Measurements from ENCODE around the gene GLT6D1. TPM values are rescaled to one million over a fixed set of nuclear protein-coding genes. Genes with fewer than 3 reads are reported as not detected.

The GLT6D1 gene
- polyA plus RNA-seq, 1 donor, result not detected

- no CpG with 5 or more reads among the region's 32 CpGs for WGBS (ENCODE audit: insufficient coverage, low lambda C conversion rate)
- DNase-seq, result no peak
- no peaks in the 10 kb centered on the region for H3K4me1 ChIP-seq (ENCODE audit: control insufficient read depth, insufficient read depth, low read length)
- H3K27ac ChIP-seq (ENCODE audit: low read length), result no peak overlapping the region
- no peaks in the 10 kb centered on the region for H3K36me3 ChIP-seq (ENCODE audit: control insufficient read depth, insufficient read depth, low read length)
- H3K4me3 ChIP-seq (ENCODE audit: low read length), result no peak overlapping the region
- no peaks in the 10 kb centered on the region for H3K27me3 ChIP-seq (ENCODE audit: control insufficient read depth, insufficient read depth, low read length)
- no peaks in the 10 kb centered on the region for H3K9me3 ChIP-seq (ENCODE audit: control insufficient read depth, low read depth, low read length)
Observed at GRCh38 chr9:135664801-135665794, 25.8 kb upstream of the GLT6D1 start.

- DNase-seq, result no peak
- Histone ChIP-seq H3K4me1 (ENCODE audit: control insufficient read depth, insufficient read depth, low read length) (no peaks in the 10 kb centered on the region), H3K9me3 (ENCODE audit: control insufficient read depth, low read depth, low read length) (no peaks in the 10 kb centered on the region), H3K36me3 (ENCODE audit: control insufficient read depth, insufficient read depth, low read length) (no peaks in the 10 kb centered on the region), H3K4me3 (ENCODE audit: low read length) (no peak overlapping the region), H3K27me3 (ENCODE audit: control insufficient read depth, insufficient read depth, low read length) (no peaks in the 10 kb centered on the region), H3K27ac (ENCODE audit: low read length) (no peak overlapping the region)
- no CpG with 5 or more reads among the region's 10 CpGs for WGBS (ENCODE audit: insufficient coverage, low lambda C conversion rate)
Observed at GRCh38 chr9:135664266-135664665, 24.9 kb upstream of the GLT6D1 start.

GRCh38 chr9:135663857-135664256 is 24.5 kb upstream of the GLT6D1 start:
- Histone ChIP-seq H3K4me1 (ENCODE audit: control insufficient read depth, insufficient read depth, low read length) (no peaks in the 10 kb centered on the region), H3K27me3 (ENCODE audit: control insufficient read depth, insufficient read depth, low read length) (no peaks in the 10 kb centered on the region), H3K9me3 (ENCODE audit: control insufficient read depth, low read depth, low read length) (no peaks in the 10 kb centered on the region), H3K27ac (ENCODE audit: low read length) (no peak overlapping the region), H3K36me3 (ENCODE audit: control insufficient read depth, insufficient read depth, low read length) (no peaks in the 10 kb centered on the region), H3K4me3 (ENCODE audit: low read length) (no peak overlapping the region)
- WGBS (ENCODE audit: insufficient coverage, low lambda C conversion rate), result no CpG with 5 or more reads among the region's 12 CpGs
- DNase-seq, result no peak

GRCh38 chr9:135663451-135663770 is 24.1 kb upstream of the GLT6D1 start:
- WGBS (ENCODE audit: insufficient coverage, low lambda C conversion rate), result no CpG with 5 or more reads among the region's 3 CpGs
- Histone ChIP-seq H3K9me3 (ENCODE audit: control insufficient read depth, low read depth, low read length) (no peaks in the 10 kb centered on the region), H3K4me3 (ENCODE audit: low read length) (no peak overlapping the region), H3K27ac (ENCODE audit: low read length) (no peak overlapping the region), H3K4me1 (ENCODE audit: control insufficient read depth, insufficient read depth, low read length) (no peaks in the 10 kb centered on the region), H3K27me3 (ENCODE audit: control insufficient read depth, insufficient read depth, low read length) (no peaks in the 10 kb centered on the region), H3K36me3 (ENCODE audit: control insufficient read depth, insufficient read depth, low read length) (no peaks in the 10 kb centered on the region)
- DNase-seq, result no peak

GRCh38 chr9:135662758-135663450 is 23.6 kb upstream of the GLT6D1 start, which contains the start of gene LCN9:
Gene LCN9 (plus strand): TSS chr9:135663309. CDS start chr9:135663322, 13 bp downstream.
- Histone ChIP-seq H3K4me3 (ENCODE audit: low read length) (no peak within 1 kb of the TSS), H3K36me3 (ENCODE audit: control insufficient read depth, insufficient read depth, low read length) (no peaks in the 10 kb centered on the region), H3K9me3 (ENCODE audit: control insufficient read depth, low read depth, low read length) (no peaks in the 10 kb centered on the region), H3K27me3 (ENCODE audit: control insufficient read depth, insufficient read depth, low read length) (no peaks in the 10 kb centered on the region), H3K27ac (ENCODE audit: low read length) (no peak within 1 kb of the TSS), H3K4me1 (ENCODE audit: control insufficient read depth, insufficient read depth, low read length) (no peaks in the 10 kb centered on the region)
- WGBS (ENCODE audit: insufficient coverage, low lambda C conversion rate), result no CpG with 5 or more reads among the region's 25 CpGs
- peak in 1 of 2 donors; percentile 6 for DNase-seq

- WGBS (ENCODE audit: insufficient coverage, low lambda C conversion rate), result no CpG with 5 or more reads among the region's 19 CpGs
- no peaks in the 10 kb centered on the region for H3K27me3 ChIP-seq (ENCODE audit: control insufficient read depth, insufficient read depth, low read length)
Observed at GRCh38 chr9:135661816-135662560, 22.6 kb upstream of the GLT6D1 start.

GRCh38 chr9:135660407-135660806 is 21.1 kb upstream of the GLT6D1 start:
- no peaks in the 10 kb centered on the region for H3K36me3 ChIP-seq (ENCODE audit: control insufficient read depth, insufficient read depth, low read length)
- H3K27ac ChIP-seq (ENCODE audit: low read length), result no peak overlapping the region
- no peak overlapping the region for H3K4me3 ChIP-seq (ENCODE audit: low read length)
- no peaks in the 10 kb centered on the region for H3K4me1 ChIP-seq (ENCODE audit: control insufficient read depth, insufficient read depth, low read length)
- WGBS (ENCODE audit: insufficient coverage, low lambda C conversion rate), result no CpG with 5 or more reads among the region's 22 CpGs
- no peaks in the 10 kb centered on the region for H3K9me3 ChIP-seq (ENCODE audit: control insufficient read depth, low read depth, low read length)
- H3K27me3 ChIP-seq (ENCODE audit: control insufficient read depth, insufficient read depth, low read length), result no peaks in the 10 kb centered on the region
- no peak for DNase-seq

More at GRCh38 chr9:135661816-135662560, 22.6 kb upstream of the GLT6D1 start:
- Histone ChIP-seq H3K4me3 (ENCODE audit: low read length) (no peak overlapping the region), H3K4me1 (ENCODE audit: control insufficient read depth, insufficient read depth, low read length) (no peaks in the 10 kb centered on the region), H3K9me3 (ENCODE audit: control insufficient read depth, low read depth, low read length) (no peaks in the 10 kb centered on the region), H3K27ac (ENCODE audit: low read length) (no peak overlapping the region), H3K36me3 (ENCODE audit: control insufficient read depth, insufficient read depth, low read length) (no peaks in the 10 kb centered on the region)
- DNase-seq, result no peak

GRCh38 chr9:135659252-135659651 is 19.9 kb upstream of the GLT6D1 start:
- 100% methylated on average over 1 of the region's 13 CpGs for WGBS (ENCODE audit: insufficient coverage, low lambda C conversion rate)
- Histone ChIP-seq H3K4me1 (ENCODE audit: control insufficient read depth, insufficient read depth, low read length) (no peaks in the 10 kb centered on the region), H3K27me3 (ENCODE audit: control insufficient read depth, insufficient read depth, low read length) (no peaks in the 10 kb centered on the region), H3K36me3 (ENCODE audit: control insufficient read depth, insufficient read depth, low read length) (no peaks in the 10 kb centered on the region), H3K4me3 (ENCODE audit: low read length) (no peak overlapping the region), H3K27ac (ENCODE audit: low read length) (no peak overlapping the region), H3K9me3 (ENCODE audit: control insufficient read depth, low read depth, low read length) (no peaks in the 10 kb centered on the region)
- DNase-seq, result no peak

GRCh38 chr9:135657416-135657815 is 18.1 kb upstream of the GLT6D1 start:
- no CpG with 5 or more reads among the region's 15 CpGs for WGBS (ENCODE audit: insufficient coverage, low lambda C conversion rate)
- Histone ChIP-seq H3K27me3 (ENCODE audit: control insufficient read depth, insufficient read depth, low read length) (no peaks in the 10 kb centered on the region), H3K4me1 (ENCODE audit: control insufficient read depth, insufficient read depth, low read length) (no peaks in the 10 kb centered on the region), H3K36me3 (ENCODE audit: control insufficient read depth, insufficient read depth, low read length) (no peaks in the 10 kb centered on the region), H3K4me3 (ENCODE audit: low read length) (no peak overlapping the region), H3K27ac (ENCODE audit: low read length) (no peak overlapping the region), H3K9me3 (ENCODE audit: control insufficient read depth, low read depth, low read length) (no peaks in the 10 kb centered on the region)
- DNase-seq, result no peak

- H3K4me1 ChIP-seq (ENCODE audit: control insufficient read depth, insufficient read depth, low read length), result no peaks in the 10 kb centered on the region
- H3K4me3 ChIP-seq (ENCODE audit: low read length), result no peak overlapping the region
- no peaks in the 10 kb centered on the region for H3K36me3 ChIP-seq (ENCODE audit: control insufficient read depth, insufficient read depth, low read length)
- no peak for DNase-seq
- no peak overlapping the region for H3K27ac ChIP-seq (ENCODE audit: low read length)
- WGBS (ENCODE audit: insufficient coverage, low lambda C conversion rate), result no CpG with 5 or more reads among the region's 8 CpGs
- H3K27me3 ChIP-seq (ENCODE audit: control insufficient read depth, insufficient read depth, low read length), result no peaks in the 10 kb centered on the region
- peaks cover 4% of the 10 kb centered on the region for H3K9me3 ChIP-seq (ENCODE audit: control insufficient read depth, low read depth, low read length)
Observed at GRCh38 chr9:135655317-135655716, 16.0 kb upstream of the GLT6D1 start.
